ENCODE measurements around the gene STON1. TPM values are rescaled to one million over a fixed set of nuclear protein-coding genes. Genes with fewer than 3 reads are reported as not detected.

The STON1 gene
- total RNA-seq, 4 donors from 2014 or later, result 36.2 to 113 (median 61.5) TPM

DNA sequence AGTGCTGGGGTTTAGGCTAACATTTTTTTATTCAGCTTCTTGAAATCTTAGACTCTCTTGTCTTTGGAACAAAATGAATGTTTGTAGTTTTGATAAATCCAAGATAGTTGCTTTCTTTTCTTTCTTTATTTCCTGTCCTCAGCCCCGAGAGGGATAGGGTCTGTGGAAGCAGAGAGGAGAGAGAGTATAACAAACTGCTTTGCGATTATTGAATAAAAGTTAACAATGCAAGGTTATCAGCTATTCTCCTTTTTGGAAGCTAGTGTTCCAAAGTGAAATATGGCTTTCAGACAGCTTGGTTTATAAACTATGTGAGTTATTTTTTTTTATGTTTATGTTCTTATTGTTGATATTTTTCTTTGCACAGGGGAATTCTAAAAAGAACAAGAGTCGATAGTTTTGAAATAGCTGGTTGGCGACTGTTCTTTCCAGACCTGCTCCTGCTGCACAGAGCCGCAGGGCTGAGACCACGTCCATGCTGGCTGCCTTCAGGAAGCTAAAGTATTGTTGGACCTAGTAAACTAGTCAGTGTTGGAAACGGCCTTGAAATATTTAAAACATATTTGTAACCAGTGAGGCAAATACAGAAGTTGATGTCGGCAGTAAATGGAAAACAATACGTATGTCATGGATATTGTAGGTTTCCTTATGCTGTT, 15.5 kb upstream of the STON1 start:
- no peak for TF ChIP-seq CTCF (IDR thresholded peaks at IDR 0.05; ENCODE audit: low read depth)

GRCh38 chr2:48515513-48515985, 14.4 kb upstream of the STON1 start:
- no peak for TF ChIP-seq CTCF (IDR thresholded peaks at IDR 0.05; ENCODE audit: low read depth)

DNA sequence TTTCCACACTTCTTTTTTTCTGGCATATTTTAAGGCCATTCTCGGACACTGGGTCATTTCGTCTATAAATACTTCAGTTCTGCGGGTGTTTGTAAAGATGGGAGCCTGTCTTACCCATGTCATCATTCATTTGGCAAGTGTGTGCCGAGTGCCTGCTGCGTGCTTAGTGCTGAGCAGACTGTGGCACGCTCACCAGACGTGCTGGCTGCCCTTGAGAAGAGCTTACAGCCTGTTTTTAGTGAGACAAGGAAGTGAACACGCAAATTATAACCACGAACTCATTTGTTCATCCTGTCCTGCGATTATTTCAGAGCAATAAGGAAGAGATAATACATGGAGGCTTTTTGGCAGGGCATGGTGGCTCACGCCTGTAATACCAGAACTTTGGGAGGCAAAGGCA, 10.4 kb upstream of the STON1 start:
- no peak for TF ChIP-seq CTCF (IDR thresholded peaks at IDR 0.05; ENCODE audit: low read depth)

- no peak for TF ChIP-seq CTCF (IDR thresholded peaks at IDR 0.05; ENCODE audit: low read depth)
These were observed 4.5 kb upstream of the STON1 start for GRCh38 chr2:48525269-48525943.

- no peak for TF ChIP-seq CTCF (IDR thresholded peaks at IDR 0.05; ENCODE audit: low read depth)
These were observed 2.6 kb upstream of the STON1 start for GRCh38 chr2:48527226-48527885.

DNA sequence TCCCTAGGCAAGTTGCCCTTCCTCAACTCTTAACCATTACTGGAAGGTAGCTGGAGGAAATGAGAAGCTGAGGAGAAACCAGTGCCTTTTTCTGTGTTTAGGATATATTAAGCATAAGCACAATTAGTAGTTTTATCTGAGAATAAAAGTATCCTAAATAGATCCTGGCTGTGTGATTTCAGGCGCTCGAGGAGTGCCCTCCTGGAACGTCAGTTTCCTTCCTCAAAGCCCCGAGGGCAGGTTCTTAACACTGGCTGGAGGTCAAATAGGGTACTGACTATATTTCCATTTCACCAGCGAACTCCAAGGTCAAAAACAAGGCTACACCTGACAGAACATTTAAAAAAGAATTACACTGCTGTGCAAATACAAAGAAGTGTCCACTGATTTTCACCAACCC, 1.5 kb upstream of the STON1 start:
- TF ChIP-seq CTCF (IDR thresholded peaks at IDR 0.05; ENCODE audit: low read depth), result no peak

DNA sequence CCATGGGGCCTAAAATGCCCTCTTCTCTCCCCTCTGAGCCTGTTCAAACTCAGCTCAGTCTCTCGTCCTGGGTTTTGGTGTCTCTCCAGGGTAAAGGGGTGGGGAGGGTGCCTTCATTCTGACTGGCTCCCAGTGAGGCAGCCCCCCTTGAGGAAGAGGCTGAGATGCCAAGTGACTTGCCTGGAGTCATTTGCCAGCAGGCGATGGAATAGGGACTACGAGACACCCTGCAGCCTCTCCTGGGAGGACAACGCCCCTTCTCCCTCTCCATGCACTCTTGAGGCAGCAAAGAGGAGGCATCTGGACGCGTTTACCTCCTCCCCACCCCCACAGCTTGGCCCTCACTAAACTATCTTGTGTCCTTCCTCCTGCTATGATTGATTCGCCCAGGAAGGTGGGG, 760 bp upstream of the STON1 start:
- no peak for TF ChIP-seq CTCF (IDR thresholded peaks at IDR 0.05; ENCODE audit: low read depth)
